ENCODE data around the gene ALG12. TPM values are rescaled to one million over a fixed set of nuclear protein-coding genes. Genes with fewer than 3 reads are reported as not detected.

ALG12 gene
- total and polyA plus RNA-seq, 2 donors (not counting 1 experiment from before 2014, with no cell fraction given) = 15.2 to 16.6 TPM

DNA sequence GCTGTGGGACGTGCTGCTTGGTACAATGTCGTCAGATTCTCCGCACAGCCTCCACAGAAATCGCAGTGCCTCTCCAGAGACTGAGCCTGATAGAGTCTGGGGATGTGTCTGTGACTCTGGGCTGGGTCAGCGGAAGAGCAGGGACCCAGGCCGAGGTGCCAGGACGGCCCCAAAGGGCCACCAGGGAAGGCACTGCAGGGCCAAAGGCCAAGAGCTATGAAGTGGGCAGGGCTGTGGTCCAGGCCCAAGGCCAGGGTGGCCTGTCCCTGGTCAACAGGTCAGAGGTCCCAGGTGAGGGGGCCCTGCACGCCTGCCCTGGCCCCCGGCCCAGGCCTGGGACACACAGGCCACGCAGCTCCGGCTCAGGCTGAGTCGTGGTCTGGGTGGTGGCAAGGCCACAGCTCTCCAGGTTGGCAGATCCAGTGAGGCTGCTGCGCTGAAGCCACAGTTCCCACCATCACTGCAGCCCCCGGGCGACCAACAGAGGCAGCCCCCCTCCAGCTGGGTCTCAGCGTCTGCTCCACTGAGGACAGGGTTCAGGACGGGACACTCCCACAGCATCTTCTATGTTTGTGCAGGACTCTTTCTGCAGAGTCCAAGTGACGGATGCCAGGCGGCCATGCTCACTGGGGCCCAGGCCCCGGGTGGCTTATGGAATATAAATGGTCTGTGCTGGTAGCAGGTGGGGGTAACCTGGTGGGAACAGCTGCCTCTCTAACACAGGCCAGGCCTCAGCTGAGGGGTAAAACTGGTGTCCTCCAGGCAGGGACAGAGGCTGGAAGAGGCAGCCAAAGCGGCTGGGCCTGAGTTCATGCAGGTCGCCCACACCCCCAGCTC, 37.6 kb upstream of the ALG12 start:
- no peaks in the 10 kb centered on the region for H3K27me3 ChIP-seq (replicated peaks in 1 of 4; ENCODE audit: control extremely low read depth in 1 of 4, control insufficient read depth in 3 of 4, insufficient read depth in 4 of 4, low read length in 3 of 4)
- H3K27me3 Mint-ChIP-seq = no peaks in the 10 kb centered on the region
- no peak overlapping the region for H3K9ac ChIP-seq (ENCODE audit: low read length)
- DNase-seq = no peak
- peaks cover 4% of the 10 kb centered on the region for H3K79me2 ChIP-seq (ENCODE audit: control insufficient read depth, insufficient read depth, low read length)
- no peak for ATAC-seq (ENCODE audit: low read depth)
- H2AFZ ChIP-seq (ENCODE audit: insufficient read depth, low read depth, low read length, poor library complexity, severe bottlenecking) = no peak overlapping the region
- intact Hi-C loops (cut with micrococcal nuclease) = no loop called here
- CTCF ChIA-PET = interaction anchor here (1.2 kb wide), 1 partner anchor 25 kb away, joined by 5 read pairs; no protein-coding TSS in a partner anchor
- no peak overlapping the region for H3K27ac ChIP-seq (ENCODE audit: low read length in 2 of 2)
- H3K9me3 ChIP-seq (ENCODE audit: control extremely low read depth in 1 of 3, control insufficient read depth in 2 of 3, insufficient read depth in 1 of 3, low read length in 2 of 3) = no peaks in the 10 kb centered on the region
- no peak overlapping the region for H3K4me3 Mint-ChIP-seq
- POLR2A ChIA-PET = interaction anchor here (0.6 to 1.8 kb wide), 6 partner anchors 12 to 23 kb away, joined by 3 to 11 read pairs (median 4); no protein-coding TSS in a partner anchor
- no peaks in the 10 kb centered on the region for H4K20me1 ChIP-seq (ENCODE audit: control insufficient read depth, insufficient read depth, low read length, poor library complexity, severe bottlenecking)
- H3K4me1 Mint-ChIP-seq = peaks cover 14% of the 10 kb centered on the region
- H3K4me3 ChIP-seq (ENCODE audit: control extremely low read depth in 1 of 5, extremely low read depth in 1 of 5, insufficient read depth in 1 of 5, low read depth in 2 of 5, low read length in 4 of 5) = no peak overlapping the region
- WGBS (ENCODE audit: insufficient coverage) = 97% methylated on average over 22 of the region's 22 CpGs
- TF ChIP-seq, protein P1, sequence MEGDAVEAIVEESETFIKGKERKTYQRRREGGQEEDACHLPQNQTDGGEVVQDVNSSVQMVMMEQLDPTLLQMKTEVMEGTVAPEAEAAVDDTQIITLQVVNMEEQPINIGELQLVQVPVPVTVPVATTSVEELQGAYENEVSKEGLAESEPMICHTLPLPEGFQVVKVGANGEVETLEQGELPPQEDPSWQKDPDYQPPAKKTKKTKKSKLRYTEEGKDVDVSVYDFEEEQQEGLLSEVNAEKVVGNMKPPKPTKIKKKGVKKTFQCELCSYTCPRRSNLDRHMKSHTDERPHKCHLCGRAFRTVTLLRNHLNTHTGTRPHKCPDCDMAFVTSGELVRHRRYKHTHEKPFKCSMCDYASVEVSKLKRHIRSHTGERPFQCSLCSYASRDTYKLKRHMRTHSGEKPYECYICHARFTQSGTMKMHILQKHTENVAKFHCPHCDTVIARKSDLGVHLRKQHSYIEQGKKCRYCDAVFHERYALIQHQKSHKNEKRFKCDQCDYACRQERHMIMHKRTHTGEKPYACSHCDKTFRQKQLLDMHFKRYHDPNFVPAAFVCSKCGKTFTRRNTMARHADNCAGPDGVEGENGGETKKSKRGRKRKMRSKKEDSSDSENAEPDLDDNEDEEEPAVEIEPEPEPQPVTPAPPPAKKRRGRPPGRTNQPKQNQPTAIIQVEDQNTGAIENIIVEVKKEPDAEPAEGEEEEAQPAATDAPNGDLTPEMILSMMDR (IDR thresholded peaks at IDR 0.05) = no peak
- no peak for TF ChIP-seq EZH2 (IDR thresholded peaks at IDR 0.05; ENCODE audit: borderline replicate concordance, insufficient read depth, low read depth, low read length, poor library complexity, severe bottlenecking)
- H3K4me2 ChIP-seq (replicated peaks; ENCODE audit: low read depth, low read length, poor library complexity, severe bottlenecking) = no peak overlapping the region
- no peak overlapping the region for H3K27ac Mint-ChIP-seq
- H3K36me3 ChIP-seq (replicated peaks in 1 of 2; ENCODE audit: control extremely low read depth in 1 of 2, control insufficient read depth in 1 of 2, extremely low read depth in 1 of 2, insufficient read depth in 2 of 2, low read length in 1 of 2) = no peaks in the 10 kb centered on the region
- no peaks in the 10 kb centered on the region for H3K9me3 Mint-ChIP-seq (ENCODE audit: insufficient read depth)
- peaks cover 6 to 21% of the 10 kb centered on the region in 2 donors for H3K4me1 ChIP-seq (ENCODE audit: control insufficient read depth in 2 of 2, insufficient read depth in 2 of 2, low read length in 2 of 2)

DNA sequence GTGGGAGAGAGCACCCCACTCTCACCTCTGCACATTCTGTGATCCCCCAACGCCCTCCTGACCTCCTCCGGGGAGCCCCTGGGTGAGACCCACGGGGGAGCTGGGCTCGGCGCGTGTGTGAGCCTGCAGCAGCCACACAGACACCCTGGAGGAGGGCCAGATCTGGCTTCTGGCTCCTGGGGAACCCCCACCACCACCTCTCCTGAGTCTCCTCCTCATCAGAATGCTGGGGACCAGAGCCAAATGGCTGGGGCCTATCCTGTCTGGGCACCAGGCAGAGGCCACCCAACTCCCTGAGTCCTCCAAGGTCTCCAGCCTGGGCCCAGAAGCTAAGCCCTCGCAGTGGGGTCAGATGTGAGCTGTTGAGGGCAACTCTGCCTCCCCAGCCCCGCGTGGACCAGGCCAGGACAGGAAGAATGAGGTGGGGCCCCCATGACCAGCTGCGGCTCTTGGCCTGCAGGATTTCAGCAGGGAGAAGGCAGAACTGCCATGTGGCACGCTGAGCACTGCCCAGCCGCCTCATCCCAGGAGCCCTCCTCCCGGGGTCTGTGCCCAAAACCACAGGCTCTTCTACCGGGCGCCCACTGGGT, 36.8 kb upstream of the ALG12 start:
- CTCF ChIA-PET = no interaction called here
- TF ChIP-seq, protein P1 (IDR thresholded peaks at IDR 0.05) = no peak
- TF ChIP-seq EZH2 (IDR thresholded peaks at IDR 0.05; ENCODE audit: borderline replicate concordance, insufficient read depth, low read depth, low read length, poor library complexity, severe bottlenecking) = no peak
- H3K4me1 Mint-ChIP-seq = peaks cover 14% of the 10 kb centered on the region
- POLR2A ChIA-PET = interaction anchor here (0.5 to 1.8 kb wide), 2 partner anchors 18 to 19 kb away, joined by 4 to 11 read pairs; no protein-coding TSS in a partner anchor
- no peaks in the 10 kb centered on the region for H3K27me3 Mint-ChIP-seq
- Histone ChIP-seq H3K4me1 (ENCODE audit: control insufficient read depth in 2 of 2, insufficient read depth in 2 of 2, low read length in 2 of 2) (peaks cover 6 to 23% of the 10 kb centered on the region in 2 donors), H3K9ac (ENCODE audit: low read length) (no peak overlapping the region), H3K36me3 (replicated peaks in 1 of 2; ENCODE audit: control extremely low read depth in 1 of 2, control insufficient read depth in 1 of 2, extremely low read depth in 1 of 2, insufficient read depth in 2 of 2, low read length in 1 of 2) (no peaks in the 10 kb centered on the region), H2AFZ (ENCODE audit: insufficient read depth, low read depth, low read length, poor library complexity, severe bottlenecking) (no peak overlapping the region), H3K27ac (ENCODE audit: low read length in 2 of 2) (no peak overlapping the region), H3K9me3 (ENCODE audit: control extremely low read depth in 1 of 3, control insufficient read depth in 2 of 3, insufficient read depth in 1 of 3, low read length in 2 of 3) (no peaks in the 10 kb centered on the region), H3K4me2 (replicated peaks; ENCODE audit: low read depth, low read length, poor library complexity, severe bottlenecking) (no peak overlapping the region), H4K20me1 (ENCODE audit: control insufficient read depth, insufficient read depth, low read length, poor library complexity, severe bottlenecking) (no peaks in the 10 kb centered on the region), H3K79me2 (ENCODE audit: control insufficient read depth, insufficient read depth, low read length) (peaks cover 4% of the 10 kb centered on the region), H3K4me3 (ENCODE audit: control extremely low read depth in 1 of 5, extremely low read depth in 1 of 5, insufficient read depth in 1 of 5, low read depth in 2 of 5, low read length in 4 of 5) (no peak overlapping the region), H3K27me3 (replicated peaks in 1 of 4; ENCODE audit: control extremely low read depth in 1 of 4, control insufficient read depth in 3 of 4, insufficient read depth in 4 of 4, low read length in 3 of 4) (no peaks in the 10 kb centered on the region)
- H3K4me3 Mint-ChIP-seq = no peak overlapping the region
- ATAC-seq (ENCODE audit: low read depth) (no peak), DNase-seq (no peak)
- intact Hi-C loops (cut with micrococcal nuclease) = no loop called here
- no peaks in the 10 kb centered on the region for H3K9me3 Mint-ChIP-seq (ENCODE audit: insufficient read depth)
- WGBS (ENCODE audit: insufficient coverage) = 85% methylated on average over 14 of the region's 15 CpGs
- peak overlapping the region; percentile 50 for H3K27ac Mint-ChIP-seq

Measured in B cell (primary cell).